ENCODE results near the gene ZNF28.
"Not testable (repeated sequence)": the region's sequence is repeated elsewhere in the genome, so short reads cannot be mapped to it uniquely, and the experiment has no call there.

The ZNF28 gene

DNA sequence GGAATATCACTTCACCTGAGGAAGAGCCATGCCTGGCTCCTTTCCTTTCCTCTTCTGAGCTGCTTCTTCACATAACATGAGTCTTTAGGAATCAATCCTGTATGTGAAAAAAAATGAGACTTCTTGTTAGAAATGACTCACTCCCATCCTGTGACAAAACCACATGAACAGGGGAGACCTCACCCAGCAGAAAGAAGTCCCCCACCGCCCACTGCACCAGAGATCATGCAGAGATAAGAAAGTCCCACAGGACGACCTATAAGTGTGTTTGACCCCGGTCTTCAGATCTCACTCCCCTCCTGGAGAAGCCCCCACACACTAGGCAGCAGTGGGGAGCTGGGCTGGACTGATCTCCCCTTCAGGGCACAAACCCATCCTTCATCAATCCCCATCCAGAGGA, 42.6 kb downstream of the ZNF28 start:
- DNase-seq (ENCODE audit: low read depth in 3 of 3) = no peak

DNA sequence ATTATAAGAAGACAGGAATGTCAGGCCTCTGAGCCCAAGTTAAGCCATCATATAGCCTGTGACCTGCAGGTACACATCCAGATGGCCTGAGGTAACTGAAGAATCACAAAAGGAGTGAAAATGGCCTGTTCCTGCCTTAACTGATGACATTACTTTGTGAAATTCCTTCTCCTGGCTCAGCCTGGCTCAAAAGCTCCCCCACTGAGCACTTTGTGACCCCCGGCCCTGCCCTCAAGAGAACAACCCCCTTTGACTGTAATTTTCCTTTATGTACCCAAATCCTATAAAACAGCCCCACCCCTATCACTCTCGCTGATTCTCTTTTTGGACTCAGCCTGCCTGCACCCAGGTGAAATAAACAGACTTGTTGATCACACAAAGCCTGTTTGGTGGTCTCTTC, 65.0 kb downstream of the ZNF28 start:
- DNase-seq (ENCODE audit: low read depth in 3 of 3) = not testable (repeated sequence)

GRCh38 chr19:52749780-52750179, 71.7 kb downstream of the ZNF28 start:
- DNase-seq (ENCODE audit: low read depth in 3 of 3) = no peak

- no peak for DNase-seq (ENCODE audit: low read depth in 3 of 3)
These were observed 73.0 kb downstream of the ZNF28 start for GRCh38 chr19:52748336-52748950.
